GM10266 (cell line): ENCODE measurements around the gene SPRED2.

Experiments
- DNase-seq: peaks from one replicate; pipeline ENCODE4 v3.0.0; 2012; ENCODE audit errors: extremely low spot score
- CTCF ChIP-seq: IDR thresholded peaks from 2 replicates; pipeline ENCODE4 v1.5.1; 2012; ENCODE audit warnings: mild to moderate bottlenecking, low read depth; ENCODE audit not compliant: control insufficient read depth, insufficient read depth; ENCODE audit errors: missing control alignments

Gene SPRED2

DNA sequence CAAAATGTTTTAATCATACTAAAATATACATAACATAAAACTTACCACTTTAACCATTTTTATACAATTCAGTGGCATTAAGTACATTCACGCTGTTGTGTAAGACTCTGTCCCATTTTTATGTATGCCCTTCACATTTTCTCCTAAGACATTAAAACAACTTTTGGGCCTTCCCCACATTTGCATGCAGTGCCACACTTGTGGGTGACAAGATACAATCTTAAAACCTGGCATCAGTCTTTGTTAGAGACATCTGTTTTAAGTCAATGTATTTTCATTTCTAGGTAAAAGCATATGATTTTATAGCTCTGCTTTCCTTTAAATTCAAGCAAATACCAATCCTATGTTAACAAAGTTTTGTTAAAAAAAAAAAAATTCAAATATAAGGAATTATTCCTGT is 17.3 kb downstream of the SPRED2 start:
- no peak for TF ChIP-seq CTCF
- DNase-seq, result no peak

DNA sequence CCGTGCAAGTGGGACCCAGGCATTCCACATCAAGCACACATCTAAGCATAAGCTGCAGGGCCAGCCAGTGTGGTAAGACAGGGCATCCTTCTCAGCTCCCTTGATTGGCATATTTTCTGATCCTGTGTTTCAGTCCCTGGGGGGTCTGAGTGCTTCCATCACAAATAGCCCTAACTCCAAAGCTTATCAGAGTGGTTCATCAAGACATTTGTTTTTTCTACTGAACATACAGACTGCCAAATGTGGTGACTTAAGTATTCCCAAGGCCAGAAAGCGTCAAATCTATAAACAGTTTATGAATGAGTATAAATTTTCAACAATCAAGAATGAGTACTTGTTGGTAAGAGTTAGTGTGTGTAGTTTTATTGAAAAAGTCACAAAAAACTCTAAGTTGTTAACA is 18.8 kb downstream of the SPRED2 start:
- TF ChIP-seq CTCF, result no peak

GRCh38 chr2:65413106-65413505 is 19.3 kb downstream of the SPRED2 start:
- DNase-seq, result no peak
- TF ChIP-seq CTCF, result no peak

More for the DNA sequence above, 18.8 kb downstream of the SPRED2 start:
- no peak for DNase-seq

GRCh38 chr2:65411056-65411795 is 21.2 kb downstream of the SPRED2 start:
- no peak for DNase-seq
- TF ChIP-seq CTCF, result no peak

DNA sequence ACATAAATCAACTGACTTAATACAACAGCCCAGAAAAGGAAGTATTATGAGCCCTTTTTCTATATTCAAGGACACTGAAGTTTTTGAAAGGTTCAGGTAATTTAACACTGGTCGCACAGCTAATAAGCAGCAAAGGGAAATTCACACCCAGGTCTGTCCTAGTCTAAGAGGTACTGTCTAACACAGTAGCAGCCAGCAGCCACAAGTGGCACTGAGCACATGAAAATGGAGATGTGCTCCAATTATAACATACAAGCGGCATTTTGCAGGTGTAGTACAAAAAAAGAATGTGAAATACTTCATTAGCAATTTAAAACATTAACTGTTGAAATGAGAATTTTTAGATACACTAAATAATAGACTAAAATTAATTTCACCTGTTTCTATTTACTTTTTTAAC is 23.4 kb downstream of the SPRED2 start:
- no peak for TF ChIP-seq CTCF
- no peak for DNase-seq

- TF ChIP-seq CTCF, result no peak
- no peak for DNase-seq
These were observed 25.2 kb downstream of the SPRED2 start for GRCh38 chr2:65407240-65407639.

DNA sequence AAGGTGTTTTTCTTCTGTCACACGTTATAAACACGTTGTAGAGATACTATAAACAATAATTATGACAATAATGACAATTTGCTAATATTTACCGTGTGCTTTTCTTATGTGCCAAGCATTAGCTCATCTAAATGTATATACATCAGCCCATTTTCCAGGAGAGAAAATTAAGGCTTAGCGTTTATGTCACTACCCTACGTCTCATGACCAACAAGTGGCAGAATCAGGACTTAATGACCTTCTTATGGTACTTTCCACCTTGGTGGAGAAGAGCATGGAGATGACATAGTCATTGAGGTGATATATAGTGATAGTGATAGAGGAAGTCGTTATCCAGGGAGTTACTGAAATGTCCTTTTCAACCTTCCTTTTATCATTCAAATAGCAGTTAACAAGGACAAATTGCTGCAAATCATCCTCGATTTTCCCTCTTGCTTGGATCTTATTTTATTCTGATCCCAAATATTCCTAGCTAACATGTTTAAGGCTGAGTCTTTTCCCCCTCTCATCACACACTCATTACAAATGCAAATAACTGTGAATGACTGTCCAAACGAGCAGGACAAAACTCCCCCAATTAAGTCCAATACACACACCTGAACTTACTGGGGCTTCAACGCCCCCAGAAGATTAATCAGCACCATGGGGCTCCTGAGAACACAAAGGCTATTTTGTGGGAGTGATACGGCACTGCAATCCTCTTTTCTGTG is 27.3 kb downstream of the SPRED2 start:
- DNase-seq, result no peak

More for the DNA sequence above, 27.3 kb downstream of the SPRED2 start:
- no peak for TF ChIP-seq CTCF
